ENCODE data around the gene WIPF3. TPM values are rescaled to one million over a fixed set of nuclear protein-coding genes. Genes with fewer than 3 reads are reported as not detected.

Gene WIPF3
- total RNA-seq, 2 donors from 2014 or later = 5.2 to 7.2 TPM

GRCh38 chr7:29878081-29878688 lies 71.9 kb downstream of the WIPF3 start:
- Mint-ChIP-seq H3K4me3 (no peak overlapping the region), H3K27ac (no peak overlapping the region)
- no peak overlapping the region for H3K4me3 ChIP-seq (ENCODE audit: low read length)

GRCh38 chr7:29879609-29880008 lies 73.3 kb downstream of the WIPF3 start:
- H3K27ac Mint-ChIP-seq = no peak overlapping the region
- DNase-seq = no peak
- no peaks in the 10 kb centered on the region for H3K4me1 ChIP-seq (ENCODE audit: control insufficient read depth, insufficient read depth, low read length)
- no peak overlapping the region for H3K27ac ChIP-seq (ENCODE audit: low read depth, low read length)
- H3K36me3 ChIP-seq (ENCODE audit: control insufficient read depth, insufficient read depth, low read length) = no peaks in the 10 kb centered on the region
- H3K36me3 Mint-ChIP-seq (ENCODE audit: low read depth) = no peaks in the 10 kb centered on the region
- no peak overlapping the region for H3K4me3 ChIP-seq (ENCODE audit: low read length)
- WGBS, 2 experiments (ENCODE audit: insufficient coverage in 1 of 2, insufficient read length in 1 of 2) = 79 to 100% methylated on average over 1 to 2 of the region's 2 CpGs
- H3K27me3 Mint-ChIP-seq (ENCODE audit: insufficient read depth) = peaks cover 5% of the 10 kb centered on the region
- TF ChIP-seq, protein P1, sequence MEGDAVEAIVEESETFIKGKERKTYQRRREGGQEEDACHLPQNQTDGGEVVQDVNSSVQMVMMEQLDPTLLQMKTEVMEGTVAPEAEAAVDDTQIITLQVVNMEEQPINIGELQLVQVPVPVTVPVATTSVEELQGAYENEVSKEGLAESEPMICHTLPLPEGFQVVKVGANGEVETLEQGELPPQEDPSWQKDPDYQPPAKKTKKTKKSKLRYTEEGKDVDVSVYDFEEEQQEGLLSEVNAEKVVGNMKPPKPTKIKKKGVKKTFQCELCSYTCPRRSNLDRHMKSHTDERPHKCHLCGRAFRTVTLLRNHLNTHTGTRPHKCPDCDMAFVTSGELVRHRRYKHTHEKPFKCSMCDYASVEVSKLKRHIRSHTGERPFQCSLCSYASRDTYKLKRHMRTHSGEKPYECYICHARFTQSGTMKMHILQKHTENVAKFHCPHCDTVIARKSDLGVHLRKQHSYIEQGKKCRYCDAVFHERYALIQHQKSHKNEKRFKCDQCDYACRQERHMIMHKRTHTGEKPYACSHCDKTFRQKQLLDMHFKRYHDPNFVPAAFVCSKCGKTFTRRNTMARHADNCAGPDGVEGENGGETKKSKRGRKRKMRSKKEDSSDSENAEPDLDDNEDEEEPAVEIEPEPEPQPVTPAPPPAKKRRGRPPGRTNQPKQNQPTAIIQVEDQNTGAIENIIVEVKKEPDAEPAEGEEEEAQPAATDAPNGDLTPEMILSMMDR (conservative IDR thresholded peaks at IDR 0.05) = no peak
- H3K9me3 ChIP-seq (ENCODE audit: control insufficient read depth, low read length) = no peaks in the 10 kb centered on the region
- H3K9ac ChIP-seq (ENCODE audit: extremely low read depth, low read length, poor library complexity, severe bottlenecking) = no peak overlapping the region
- H3K4me3 Mint-ChIP-seq = no peak overlapping the region
- H3K9me3 Mint-ChIP-seq = no peaks in the 10 kb centered on the region
- H3K4me1 Mint-ChIP-seq = peaks cover 9% of the 10 kb centered on the region
- no peaks in the 10 kb centered on the region for H3K27me3 ChIP-seq (ENCODE audit: control insufficient read depth, insufficient read depth, low read length, poor library complexity, severe bottlenecking)

More at GRCh38 chr7:29878081-29878688, 71.9 kb downstream of the WIPF3 start:
- no peak overlapping the region for H3K9ac ChIP-seq (ENCODE audit: extremely low read depth, low read length, poor library complexity, severe bottlenecking)
- no peaks in the 10 kb centered on the region for H3K9me3 ChIP-seq (ENCODE audit: control insufficient read depth, low read length)
- Mint-ChIP-seq H3K36me3 (ENCODE audit: low read depth) (no peaks in the 10 kb centered on the region), H3K4me1 (peaks cover 9% of the 10 kb centered on the region), H3K27me3 (ENCODE audit: insufficient read depth) (peaks cover 3% of the 10 kb centered on the region), H3K9me3 (no peaks in the 10 kb centered on the region)
- H3K27ac ChIP-seq (ENCODE audit: low read depth, low read length) = no peak overlapping the region
- WGBS, 2 experiments (ENCODE audit: insufficient coverage in 1 of 2, insufficient read length in 1 of 2) = 90 to 96% methylated on average over 4 to 5 of the region's 5 CpGs
- H3K36me3 ChIP-seq (ENCODE audit: control insufficient read depth, insufficient read depth, low read length) = no peaks in the 10 kb centered on the region
- TF ChIP-seq, protein P1 (conservative IDR thresholded peaks at IDR 0.05) = peak; percentile 62
- no peak for DNase-seq
- no peaks in the 10 kb centered on the region for H3K27me3 ChIP-seq (ENCODE audit: control insufficient read depth, insufficient read depth, low read length, poor library complexity, severe bottlenecking)
- no peaks in the 10 kb centered on the region for H3K4me1 ChIP-seq (ENCODE audit: control insufficient read depth, insufficient read depth, low read length)

- Histone ChIP-seq H3K9me3 (ENCODE audit: control insufficient read depth, low read length) (no peaks in the 10 kb centered on the region), H3K4me3 (ENCODE audit: low read length) (no peak overlapping the region), H3K27ac (ENCODE audit: low read depth, low read length) (no peak overlapping the region), H3K9ac (ENCODE audit: extremely low read depth, low read length, poor library complexity, severe bottlenecking) (no peak overlapping the region), H3K4me1 (ENCODE audit: control insufficient read depth, insufficient read depth, low read length) (no peaks in the 10 kb centered on the region), H3K27me3 (ENCODE audit: control insufficient read depth, insufficient read depth, low read length, poor library complexity, severe bottlenecking) (no peaks in the 10 kb centered on the region), H3K36me3 (ENCODE audit: control insufficient read depth, insufficient read depth, low read length) (no peaks in the 10 kb centered on the region)
- Mint-ChIP-seq H3K9me3 (no peaks in the 10 kb centered on the region), H3K4me1 (peaks cover 9% of the 10 kb centered on the region), H3K36me3 (ENCODE audit: low read depth) (no peaks in the 10 kb centered on the region), H3K4me3 (no peak overlapping the region), H3K27me3 (ENCODE audit: insufficient read depth) (peaks cover 5% of the 10 kb centered on the region), H3K27ac (peak overlapping the region; percentile 7)
- 44 to 59% methylated on average over 4 to 7 of the region's 7 CpGs for WGBS, 2 experiments (ENCODE audit: insufficient coverage in 1 of 2, insufficient read length in 1 of 2)
- TF ChIP-seq, protein P1 (conservative IDR thresholded peaks at IDR 0.05) = peak; percentile 61
- peak; percentile 83 for DNase-seq
Observed at GRCh38 chr7:29881724-29882123, 75.4 kb downstream of the WIPF3 start.

Measured in endodermal cell (in vitro differentiated cells).